ENCODE measurements around the gene DCPS.

GRCh38 chr11:126347751-126348668, 44.1 kb downstream of the DCPS start:
- no peak for TF ChIP-seq POLR2A (IDR thresholded peaks at IDR 0.05)
- no peak for TF ChIP-seq CTCF (IDR thresholded peaks at IDR 0.05)
